IPS DF 4.7 (cell line): Measurements from ENCODE around the gene MZB1.

ENCODE experiments used
- DNase-seq: peaks from one replicate; pipeline ENCODE4 v3.0.0-alpha.2; 2013; ENCODE audit warnings: low spot score; ENCODE audit errors: extremely low read depth

MZB1 gene

GRCh38 chr5:139389701-139390638 lies at the start of gene MZB1:
MZB1 (minus strand) TSS chr5:139389913; CDS start chr5:139389856, 57 bp downstream.
- DNase-seq, result no peak

- DNase-seq, result peak; percentile 74
Observed at GRCh38 chr5:139439013-139439903, 49.5 kb upstream of the MZB1 start, which contains the start of gene DNAJC18. DNAJC18 (minus strand) TSS chr5:139439525; CDS start chr5:139439445, 80 bp downstream.

- no peak for DNase-seq
Observed at GRCh38 chr5:139438707-139439012, 48.9 kb upstream of the MZB1 start.

- DNase-seq, result no peak
Observed at GRCh38 chr5:139435676-139436075, 46.0 kb upstream of the MZB1 start.

GRCh38 chr5:139431706-139432105 lies 42.0 kb upstream of the MZB1 start:
- no peak for DNase-seq

- DNase-seq, result no peak
Observed at GRCh38 chr5:139430015-139430414, 40.3 kb upstream of the MZB1 start.

- DNase-seq, result no peak
Observed at GRCh38 chr5:139426203-139426885, 36.6 kb upstream of the MZB1 start.

- no peak for DNase-seq
Observed at GRCh38 chr5:139425497-139425896, 35.8 kb upstream of the MZB1 start.

- DNase-seq, result peak; percentile 38
Observed at GRCh38 chr5:139422307-139422893, 32.7 kb upstream of the MZB1 start.

GRCh38 chr5:139419226-139420192 lies 29.8 kb upstream of the MZB1 start:
- no peak for DNase-seq

GRCh38 chr5:139418793-139419192 lies 29.1 kb upstream of the MZB1 start:
- no peak for DNase-seq

GRCh38 chr5:139417214-139417613 lies 27.5 kb upstream of the MZB1 start:
- no peak for DNase-seq

- no peak for DNase-seq
Observed at GRCh38 chr5:139416651-139417050, 26.9 kb upstream of the MZB1 start.

- DNase-seq, result no peak
Observed at GRCh38 chr5:139415869-139416268, 26.2 kb upstream of the MZB1 start.

- DNase-seq, result no peak
Observed at GRCh38 chr5:139415221-139415861, 25.6 kb upstream of the MZB1 start.

- no peak for DNase-seq
Observed at GRCh38 chr5:139414581-139415130, 24.9 kb upstream of the MZB1 start.

- DNase-seq, result no peak
Observed at GRCh38 chr5:139413963-139414362, 24.2 kb upstream of the MZB1 start.

GRCh38 chr5:139413153-139413552 lies 23.4 kb upstream of the MZB1 start:
- no peak for DNase-seq
